Head of caudate nucleus (tissue), 42 donors: Measurements from ENCODE around the gene SMIM10.
"Not testable (repeated sequence)": the region's sequence is repeated elsewhere in the genome, so short reads cannot be mapped to it uniquely, and the experiment has no call there.

Experiments
- DNase-seq, 42 donors: peaks; one replicate each; pipeline versions ENCODE4 v3.0.0 to v3.0.0-alpha.2; 2020 to 2021; ENCODE audit warnings: mixed read lengths in 7 of 42
- intact Hi-C: fragments of 100-400 bp; cut with DNase I; formaldehyde crosslinking; loops from one replicate; pipeline ENCODE4 v1.15.0; 2022

SMIM10 gene

GRCh38 chrX:135009057-135009610, 18.3 kb downstream of the SMIM10 start:
- DNase-seq = no peak
- intact Hi-C loops = no loop called here

- intact Hi-C loops = no loop called here
- DNase-seq = no peak
Measured at GRCh38 chrX:135009838-135010237, 19.0 kb downstream of the SMIM10 start.

- intact Hi-C loops = no loop called here
- no peak for DNase-seq
Measured at GRCh38 chrX:135010921-135011320, 20.1 kb downstream of the SMIM10 start.

- intact Hi-C loops = no loop called here
- no peak for DNase-seq
Measured at GRCh38 chrX:135015523-135016245, 24.9 kb downstream of the SMIM10 start.

GRCh38 chrX:135019890-135020289, 29.1 kb downstream of the SMIM10 start:
- DNase-seq, intact Hi-C loops: not testable (repeated sequence)

- intact Hi-C loops, DNase-seq: not testable (repeated sequence)
Measured at GRCh38 chrX:135023791-135024190, 33.0 kb downstream of the SMIM10 start.

- DNase-seq = no peak
- intact Hi-C loops = no loop called here
Measured at GRCh38 chrX:135024526-135024925, 33.7 kb downstream of the SMIM10 start.

GRCh38 chrX:135030207-135030963, 39.6 kb downstream of the SMIM10 start:
- DNase-seq, intact Hi-C loops: not testable (repeated sequence)

GRCh38 chrX:135041149-135042123, 50.6 kb downstream of the SMIM10 start:
- intact Hi-C loops, DNase-seq: not testable (repeated sequence)
